ENCODE results near the gene CYSRT1.

The CYSRT1 gene

GRCh38 chr9:137212520-137212919 lies 12.5 kb upstream of the CYSRT1 start:
- DNase-seq (ENCODE audit: low spot score), result no peak

- no peak for DNase-seq (ENCODE audit: low spot score)
Measured at GRCh38 chr9:137213160-137214060, 11.6 kb upstream of the CYSRT1 start.

GRCh38 chr9:137214620-137215019 lies 10.4 kb upstream of the CYSRT1 start:
- DNase-seq (ENCODE audit: low spot score), result no peak

GRCh38 chr9:137215196-137215986 lies 9.6 kb upstream of the CYSRT1 start:
- no peak for DNase-seq (ENCODE audit: low spot score)

GRCh38 chr9:137216188-137216965 lies 8.6 kb upstream of the CYSRT1 start:
- DNase-seq (ENCODE audit: low spot score), result no peak

GRCh38 chr9:137217276-137218211 lies 7.4 kb upstream of the CYSRT1 start:
- no peak for DNase-seq (ENCODE audit: low spot score)

GRCh38 chr9:137218212-137218753 lies 6.7 kb upstream of the CYSRT1 start:
- no peak for DNase-seq (ENCODE audit: low spot score)

GRCh38 chr9:137218754-137219271 lies 6.2 kb upstream of the CYSRT1 start:
- DNase-seq (ENCODE audit: low spot score), result no peak

GRCh38 chr9:137219757-137220316 lies 5.1 kb upstream of the CYSRT1 start:
- DNase-seq (ENCODE audit: low spot score), result no peak

- DNase-seq (ENCODE audit: low spot score), result no peak
Measured at GRCh38 chr9:137220317-137221094, 4.5 kb upstream of the CYSRT1 start.

- no peak for DNase-seq (ENCODE audit: low spot score)
Measured at GRCh38 chr9:137221095-137221505, 3.9 kb upstream of the CYSRT1 start.

- no peak for DNase-seq (ENCODE audit: low spot score)
Measured at GRCh38 chr9:137221506-137222111, 3.4 kb upstream of the CYSRT1 start.

GRCh38 chr9:137222190-137223077 lies 2.5 kb upstream of the CYSRT1 start, which contains the start of gene RNF208:
TSS of gene RNF208 (minus strand) at chr9:137222240. CDS start at chr9:137221212, 1,028 bp downstream.
- DNase-seq (ENCODE audit: low spot score), result no peak

GRCh38 chr9:137223078-137223970 lies 1.6 kb upstream of the CYSRT1 start:
- DNase-seq (ENCODE audit: low spot score), result peak; percentile 98

GRCh38 chr9:137225699-137226331 lies 841 bp downstream of the CYSRT1 start:
- DNase-seq (ENCODE audit: low spot score), result no peak

- no peak for DNase-seq (ENCODE audit: low spot score)
Measured at GRCh38 chr9:137226338-137227053, 1.5 kb downstream of the CYSRT1 start.
